Glutamatergic neuron (in vitro differentiated cells): Measurements from ENCODE around the gene STOX1. TPM values are rescaled to one million over a fixed set of nuclear protein-coding genes. Genes with fewer than 3 reads are reported as not detected.
"Not testable (repeated sequence)": the region's sequence is repeated elsewhere in the genome, so short reads cannot be mapped to it uniquely, and the experiment has no call there.

Experiments used
- DNase-seq: peaks from one replicate; pipeline ENCODE4 v3.0.0; 2022
- H3K27ac Mint-ChIP-seq: one replicate; pipeline ENCODE4 v1.8.0; 2020; ENCODE audit warnings: mild to moderate bottlenecking, mixed read lengths, inconsistent platforms; ENCODE audit not compliant: unreplicated experiment
- H3K27me3 Mint-ChIP-seq: one replicate; pipeline ENCODE4 v1.8.0; 2020; ENCODE audit warnings: mild to moderate bottlenecking, moderate library complexity, mixed read lengths, inconsistent platforms; ENCODE audit not compliant: unreplicated experiment
- H3K36me3 Mint-ChIP-seq: one replicate; pipeline ENCODE4 v1.8.0; 2020; ENCODE audit warnings: mild to moderate bottlenecking, mixed read lengths, inconsistent platforms; ENCODE audit not compliant: unreplicated experiment
- H3K4me1 Mint-ChIP-seq: one replicate; pipeline ENCODE4 v1.8.0; 2020; ENCODE audit warnings: mild to moderate bottlenecking, low read depth, mixed read lengths, inconsistent platforms; ENCODE audit not compliant: unreplicated experiment
- H3K4me3 Mint-ChIP-seq: one replicate; pipeline ENCODE4 v1.8.0; 2020; ENCODE audit warnings: mild to moderate bottlenecking, mixed read lengths, inconsistent platforms; ENCODE audit not compliant: unreplicated experiment
- H3K9me3 Mint-ChIP-seq: one replicate; pipeline ENCODE4 v1.8.0; 2020; ENCODE audit warnings: mild to moderate bottlenecking, moderate library complexity, mixed read lengths, inconsistent platforms; ENCODE audit not compliant: unreplicated experiment
- CTCF ChIP-seq: fragments of 200-600 bp; sonication (generic); IDR thresholded peaks from one replicate; pipeline ENCODE4 v1.5.0; 2021; ENCODE audit not compliant: partially characterized antibody, unreplicated experiment
- total RNA-seq: library from RNA; stranded (reverse); fragmentation: NEBNext Ultra II Directional; extraction: Animal tissue kit (Norgen Biotek cat#: 25700); gene quantifications from one replicate; pipeline ENCODE4 v1.2.1, GENCODE V29; 2021; ENCODE audit not compliant: unreplicated experiment

Gene STOX1
- total RNA-seq, 1 donor from 2014 or later = 0.47 TPM

GRCh38 chr10:68804692-68805091 is 22.6 kb upstream of the STOX1 start:
- no peak for DNase-seq
- no peak for TF ChIP-seq CTCF
- no peaks in the 10 kb centered on the region for H3K4me1 Mint-ChIP-seq
- no peaks in the 10 kb centered on the region for H3K9me3 Mint-ChIP-seq
- H3K4me3 Mint-ChIP-seq = no peak overlapping the region
- no peak overlapping the region for H3K27ac Mint-ChIP-seq
- H3K27me3 Mint-ChIP-seq = no peaks in the 10 kb centered on the region
- no peaks in the 10 kb centered on the region for H3K36me3 Mint-ChIP-seq

GRCh38 chr10:68810830-68811229 is 16.5 kb upstream of the STOX1 start:
- H3K9me3 Mint-ChIP-seq, H3K4me3 Mint-ChIP-seq, DNase-seq, H3K27me3 Mint-ChIP-seq, H3K36me3 Mint-ChIP-seq, H3K27ac Mint-ChIP-seq, H3K4me1 Mint-ChIP-seq: not testable (repeated sequence)

- H3K27me3 Mint-ChIP-seq = no peaks in the 10 kb centered on the region
- H3K4me1 Mint-ChIP-seq = no peaks in the 10 kb centered on the region
- H3K9me3 Mint-ChIP-seq = no peaks in the 10 kb centered on the region
- no peaks in the 10 kb centered on the region for H3K36me3 Mint-ChIP-seq
- H3K4me3 Mint-ChIP-seq = no peak overlapping the region
- no peak for DNase-seq
- TF ChIP-seq CTCF = no peak
- no peak overlapping the region for H3K27ac Mint-ChIP-seq
These were observed 15.9 kb upstream of the STOX1 start for GRCh38 chr10:68811314-68812009.

- H3K9me3 Mint-ChIP-seq = no peaks in the 10 kb centered on the region
- no peak overlapping the region for H3K4me3 Mint-ChIP-seq
- DNase-seq = no peak
- H3K36me3 Mint-ChIP-seq = no peaks in the 10 kb centered on the region
- no peak overlapping the region for H3K27ac Mint-ChIP-seq
- no peaks in the 10 kb centered on the region for H3K4me1 Mint-ChIP-seq
- no peaks in the 10 kb centered on the region for H3K27me3 Mint-ChIP-seq
- no peak for TF ChIP-seq CTCF
These were observed 14.9 kb upstream of the STOX1 start for GRCh38 chr10:68812420-68812819.

GRCh38 chr10:68813559-68813958 is 13.8 kb upstream of the STOX1 start:
- no peak for TF ChIP-seq CTCF
- no peak for DNase-seq
- no peaks in the 10 kb centered on the region for H3K36me3 Mint-ChIP-seq
- no peaks in the 10 kb centered on the region for H3K9me3 Mint-ChIP-seq
- no peaks in the 10 kb centered on the region for H3K27me3 Mint-ChIP-seq
- no peak overlapping the region for H3K4me3 Mint-ChIP-seq
- H3K4me1 Mint-ChIP-seq = no peaks in the 10 kb centered on the region
- no peak overlapping the region for H3K27ac Mint-ChIP-seq
